GM18499 (cell line): ENCODE results near the gene ELMO1.

Experiments used
- ATAC-seq: cut with Tn5 transposase; IDR thresholded peaks from one replicate; pipeline ENCODE4 v1.9.1; 2021; ENCODE audit warnings: moderate number of reproducible peaks; ENCODE audit not compliant: insufficient read depth, unreplicated experiment

The ELMO1 gene

GRCh38 chr7:37410305-37411229, 38.1 kb downstream of the ELMO1 start:
- no peak for ATAC-seq

GRCh38 chr7:37409461-37409860, 39.2 kb downstream of the ELMO1 start:
- ATAC-seq = no peak

GRCh38 chr7:37408291-37409228, 40.1 kb downstream of the ELMO1 start:
- no peak for ATAC-seq

GRCh38 chr7:37405603-37406122, 43.0 kb downstream of the ELMO1 start:
- ATAC-seq = no peak

GRCh38 chr7:37405128-37405527, 43.5 kb downstream of the ELMO1 start:
- no peak for ATAC-seq

- ATAC-seq = no peak
Measured at GRCh38 chr7:37399876-37400421, 48.7 kb downstream of the ELMO1 start.

- ATAC-seq = no peak
Measured at GRCh38 chr7:37398403-37398802, 50.3 kb downstream of the ELMO1 start.

- ATAC-seq = no peak
Measured at GRCh38 chr7:37395618-37396259, 52.9 kb downstream of the ELMO1 start.

- ATAC-seq = peak; percentile 76
Measured at GRCh38 chr7:37394158-37394557, 54.5 kb downstream of the ELMO1 start.

- ATAC-seq = no peak
Measured at GRCh38 chr7:37393476-37393875, 55.2 kb downstream of the ELMO1 start.

GRCh38 chr7:37392673-37393017, 56.0 kb downstream of the ELMO1 start:
- no peak for ATAC-seq

GRCh38 chr7:37391791-37392672, 56.6 kb downstream of the ELMO1 start:
- no peak for ATAC-seq

GRCh38 chr7:37390114-37390513, 58.5 kb downstream of the ELMO1 start:
- ATAC-seq = no peak

- no peak for ATAC-seq
Measured at GRCh38 chr7:37388811-37389210, 59.9 kb downstream of the ELMO1 start.

- no peak for ATAC-seq
Measured at GRCh38 chr7:37385787-37386186, 62.9 kb downstream of the ELMO1 start.

GRCh38 chr7:37382546-37383088, 66.0 kb downstream of the ELMO1 start:
- ATAC-seq = no peak

GRCh38 chr7:37380831-37381230, 67.8 kb downstream of the ELMO1 start:
- no peak for ATAC-seq

GRCh38 chr7:37379546-37380277, 69.0 kb downstream of the ELMO1 start:
- ATAC-seq = no peak
